ENCODE measurements around the gene NME3. TPM values are rescaled to one million over a fixed set of nuclear protein-coding genes. Genes with fewer than 3 reads are reported as not detected.

Gene NME3
- total and polyA plus RNA-seq, 2 donors (not counting 3 experiments of a cell fraction or from before 2014, with no cell fraction given), result 38.2 to 74.4 TPM

GRCh38 chr16:1817716-1818115 lies 46.4 kb upstream of the NME3 start:
- FAIRE-seq, result no peak
- POLR2A ChIA-PET, result no interaction called here

GRCh38 chr16:1817276-1817589 lies 45.9 kb upstream of the NME3 start:
- POLR2A ChIA-PET, result no interaction called here
- intact Hi-C loops (cut with micrococcal nuclease) (no loop called here), dilution Hi-C loops (cut with MboI; ENCODE audit: extremely low pct_ligation_motif_present, low sequenced_read_pairs) (no loop called here)
- CTCF ChIA-PET, result no interaction called here
- BruUV-seq (replicated peaks), result no TSS peak
- Histone ChIP-seq H3K4me3 (replicated peaks in 1 of 3; ENCODE audit: insufficient read depth in 1 of 3, low read depth in 1 of 3, low read length in 3 of 3) (no peak overlapping the region), H4K20me1 (replicated peaks; ENCODE audit: control insufficient read depth, extremely low read depth, insufficient read depth, low read length) (no peaks in the 10 kb centered on the region), H3K4me1 (ENCODE audit: control insufficient read depth, extremely low read depth, insufficient read depth, low read length) (no peaks in the 10 kb centered on the region), H3K9ac (replicated peaks; ENCODE audit: extremely low read depth, insufficient read depth, low read length) (no peak overlapping the region), H3K36me3 (ENCODE audit: control insufficient read depth in 2 of 2, extremely low read depth in 1 of 2, insufficient read depth in 2 of 2, low read length in 2 of 2) (peaks cover 0 to 36% of the 10 kb centered on the region in 2 experiments), H3K4me2 (ENCODE audit: insufficient read depth, low read length) (no peak overlapping the region), H3K27ac (ENCODE audit: insufficient read depth, low read depth, low read length) (no peak overlapping the region), H3K79me2 (ENCODE audit: control insufficient read depth, insufficient read depth, low read length) (no peaks in the 10 kb centered on the region), H3K27me3 (ENCODE audit: control insufficient read depth in 2 of 2, insufficient read depth in 2 of 2, low read length in 2 of 2) (no peaks in the 10 kb centered on the region), H3K9me1 (replicated peaks; ENCODE audit: control insufficient read depth, extremely low read depth, insufficient read depth, low read length) (no peaks in the 10 kb centered on the region), H2AFZ (ENCODE audit: low read depth, low read length) (no peak overlapping the region), H3K9me3 (replicated peaks; ENCODE audit: control insufficient read depth, insufficient read depth, low read length) (no peaks in the 10 kb centered on the region)
- TF ChIP-seq JUN (IDR thresholded peaks at IDR 0.05; ENCODE audit: borderline replicate concordance, insufficient read depth, insufficient read length, low read depth) (no peak), CTCF (IDR thresholded peaks at IDR 0.05; ENCODE audit: extremely low read depth in 1 of 2, insufficient read depth in 1 of 2, low read depth in 1 of 2, low read length in 2 of 2) (no peak), EZH2 (IDR thresholded peaks at IDR 0.05; ENCODE audit: borderline replicate concordance, low read depth, low read length, severe bottlenecking) (no peak), GATA2 (IDR thresholded peaks at IDR 0.05; ENCODE audit: insufficient read depth, insufficient read length, low read depth, low read length) (no peak), POLR2A (IDR thresholded peaks at IDR 0.05; ENCODE audit: low read depth, low read length) (no peak), MYC (IDR thresholded peaks at IDR 0.05; ENCODE audit: low read depth, low read length) (no peak), FOS (IDR thresholded peaks at IDR 0.05; ENCODE audit: borderline replicate concordance, insufficient read depth, low read length) (no peak), POLR2AphosphoS5 (IDR thresholded peaks at IDR 0.05; ENCODE audit: insufficient read depth, low read depth, low read length) (no peak), MAX (IDR thresholded peaks at IDR 0.05; ENCODE audit: insufficient read depth, insufficient read length) (no peak)
- FAIRE-seq (no peak), DNase-seq (ENCODE audit: low read depth, low spot score) (no peak)

More at GRCh38 chr16:1817716-1818115, 46.4 kb upstream of the NME3 start:
- Histone ChIP-seq H3K9ac (replicated peaks; ENCODE audit: extremely low read depth, insufficient read depth, low read length) (no peak overlapping the region), H3K79me2 (ENCODE audit: control insufficient read depth, insufficient read depth, low read length) (no peaks in the 10 kb centered on the region), H4K20me1 (replicated peaks; ENCODE audit: control insufficient read depth, extremely low read depth, insufficient read depth, low read length) (no peaks in the 10 kb centered on the region), H2AFZ (ENCODE audit: low read depth, low read length) (no peak overlapping the region), H3K4me2 (ENCODE audit: insufficient read depth, low read length) (no peak overlapping the region), H3K4me3 (replicated peaks in 1 of 3; ENCODE audit: insufficient read depth in 1 of 3, low read depth in 1 of 3, low read length in 3 of 3) (no peak overlapping the region), H3K27me3 (ENCODE audit: control insufficient read depth in 2 of 2, insufficient read depth in 2 of 2, low read length in 2 of 2) (no peaks in the 10 kb centered on the region), H3K4me1 (ENCODE audit: control insufficient read depth, extremely low read depth, insufficient read depth, low read length) (no peaks in the 10 kb centered on the region), H3K27ac (ENCODE audit: insufficient read depth, low read depth, low read length) (no peak overlapping the region), H3K36me3 (ENCODE audit: control insufficient read depth in 2 of 2, extremely low read depth in 1 of 2, insufficient read depth in 2 of 2, low read length in 2 of 2) (peaks cover 0 to 39% of the 10 kb centered on the region in 2 experiments), H3K9me3 (replicated peaks; ENCODE audit: control insufficient read depth, insufficient read depth, low read length) (no peaks in the 10 kb centered on the region), H3K9me1 (replicated peaks; ENCODE audit: control insufficient read depth, extremely low read depth, insufficient read depth, low read length) (no peaks in the 10 kb centered on the region)
- no TSS peak for BruUV-seq (replicated peaks)
- dilution Hi-C loops (cut with MboI; ENCODE audit: extremely low pct_ligation_motif_present, low sequenced_read_pairs), result no loop called here
- TF ChIP-seq FOS (IDR thresholded peaks at IDR 0.05; ENCODE audit: borderline replicate concordance, insufficient read depth, low read length) (no peak), MAX (IDR thresholded peaks at IDR 0.05; ENCODE audit: insufficient read depth, insufficient read length) (no peak), MYC (IDR thresholded peaks at IDR 0.05; ENCODE audit: low read depth, low read length) (no peak), EZH2 (IDR thresholded peaks at IDR 0.05; ENCODE audit: borderline replicate concordance, low read depth, low read length, severe bottlenecking) (no peak), GATA2 (IDR thresholded peaks at IDR 0.05; ENCODE audit: insufficient read depth, insufficient read length, low read depth, low read length) (no peak), POLR2AphosphoS5 (IDR thresholded peaks at IDR 0.05; ENCODE audit: insufficient read depth, low read depth, low read length) (no peak)
- no peak for DNase-seq (ENCODE audit: low read depth, low spot score)
- CTCF ChIA-PET, result no interaction called here
- intact Hi-C loops (cut with micrococcal nuclease), result no loop called here

All from endothelial cell of umbilical vein (primary cell).